Measurements from ENCODE around the gene SOX21.
A peak's percentile ranks its signal among the peaks of the same experiment; 100 is the strongest.

The SOX21 gene

GRCh38 chr13:94674609-94675348 lies 37.6 kb downstream of the SOX21 start:
- peak; percentile 2 for DNase-seq

DNA sequence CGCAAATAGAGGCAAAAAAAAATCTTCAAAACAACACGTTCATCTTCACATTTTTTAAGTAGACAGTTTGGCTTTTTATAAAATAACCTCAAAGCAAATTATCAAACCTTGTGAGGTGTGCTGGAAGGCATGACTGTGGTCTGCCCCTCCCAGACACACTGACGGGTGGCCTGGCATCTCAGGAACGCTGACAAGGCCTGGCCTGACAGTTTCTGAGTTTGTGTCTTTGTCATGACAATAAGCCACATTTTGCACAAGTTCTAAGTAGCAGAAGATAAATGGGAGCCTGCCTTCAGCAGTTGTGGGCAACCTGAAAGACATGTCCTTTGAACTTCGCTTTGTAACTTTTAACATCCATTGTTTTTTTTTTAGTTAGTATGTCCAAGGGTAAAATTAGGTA lies 38.5 kb downstream of the SOX21 start:
- no peak for DNase-seq

GRCh38 chr13:94672400-94672799 lies 39.9 kb downstream of the SOX21 start:
- DNase-seq: no peak

- no peak for DNase-seq
These were observed 45.2 kb downstream of the SOX21 start for GRCh38 chr13:94667190-94667589.

DNA sequence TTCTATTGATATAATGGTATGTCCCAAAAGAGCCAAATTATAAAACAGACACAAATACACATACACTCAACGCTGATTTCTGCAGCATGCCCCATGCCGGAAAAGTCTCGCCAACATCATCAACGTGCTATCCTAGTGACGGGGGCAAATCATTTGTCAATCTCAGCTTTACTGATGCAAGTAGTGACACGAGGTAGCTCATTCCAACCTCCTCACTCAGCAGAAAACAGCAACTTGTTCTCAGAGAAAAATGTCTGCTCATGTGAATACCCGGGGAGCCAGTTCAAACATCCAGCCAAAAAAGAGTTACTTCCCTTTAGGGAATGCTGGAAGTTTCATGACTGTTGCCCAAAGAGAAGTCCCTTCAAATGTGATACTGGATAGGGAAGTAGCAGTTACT lies 46.3 kb downstream of the SOX21 start:
- no peak for DNase-seq

GRCh38 chr13:94664889-94665288 lies 47.5 kb downstream of the SOX21 start:
- DNase-seq: no peak

DNA sequence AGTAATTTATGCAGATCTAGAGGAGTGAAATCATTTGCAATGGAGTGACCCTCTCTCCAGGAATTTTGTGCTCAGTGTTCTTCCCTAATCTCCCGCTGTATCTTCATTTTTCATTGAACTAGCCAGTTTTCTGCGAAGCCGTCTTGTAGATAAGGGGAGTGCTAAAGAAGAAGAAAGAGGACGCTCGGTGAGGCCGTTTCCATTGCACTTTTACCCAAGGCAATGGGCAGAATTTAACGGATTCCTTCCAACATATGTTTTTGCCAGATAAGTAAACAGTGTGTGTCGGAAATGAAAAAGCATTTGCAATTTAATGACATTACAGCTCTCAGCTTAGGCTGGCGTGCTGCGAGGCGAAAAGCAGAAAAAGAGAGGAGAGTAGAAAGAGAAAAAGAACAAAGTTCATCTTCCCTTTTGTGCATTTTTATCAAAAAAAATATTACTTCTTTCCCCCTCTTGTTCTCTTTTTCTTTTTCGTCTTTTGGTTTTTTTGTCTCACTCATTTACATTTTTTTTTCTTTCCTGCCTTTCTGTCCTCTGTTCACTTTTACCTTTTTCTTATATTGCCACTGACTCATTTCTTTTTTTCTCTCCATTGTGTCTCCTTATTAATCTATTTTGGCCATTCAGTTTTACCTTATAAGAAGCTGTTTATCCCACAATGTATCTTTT lies 49.9 kb downstream of the SOX21 start:
- no peak for DNase-seq

GRCh38 chr13:94661406-94661805 lies 50.9 kb downstream of the SOX21 start:
- DNase-seq: no peak

DNA sequence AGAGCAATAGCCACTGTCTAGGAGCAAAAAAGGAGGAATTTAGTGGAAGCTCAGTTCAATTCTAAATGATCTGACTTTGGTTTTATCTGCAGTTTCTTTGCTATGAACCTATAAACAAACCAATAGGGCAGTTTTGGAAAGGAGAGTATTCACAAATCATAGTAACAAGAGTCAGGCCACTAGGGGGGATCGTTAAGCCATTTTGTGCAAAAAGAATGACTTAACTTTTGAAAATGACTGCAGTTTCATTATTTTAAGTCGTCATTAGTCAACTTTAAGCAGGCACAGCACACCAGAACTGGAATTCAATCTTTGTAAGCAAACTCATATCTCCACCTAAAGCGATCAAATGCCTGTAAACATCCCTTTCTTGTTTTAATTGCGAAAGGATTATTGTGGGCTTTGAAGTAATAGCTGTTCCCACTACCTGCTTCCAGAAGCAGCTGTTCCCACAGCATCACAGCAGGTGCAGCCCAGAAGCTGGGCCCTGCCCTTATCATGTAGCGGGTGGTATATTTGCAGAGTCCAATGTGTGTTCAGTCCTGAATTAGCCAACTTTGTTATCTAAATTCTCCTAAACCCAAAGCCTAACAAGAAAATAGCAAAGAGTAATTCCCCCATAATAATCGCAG lies 51.5 kb downstream of the SOX21 start:
- DNase-seq: no peak

Data from effector CD8-positive, alpha-beta T cell (primary cell).